ENCODE results near the gene IFITM2.
A peak's percentile ranks its signal among the peaks of the same experiment; 100 is the strongest.

IFITM2 gene

DNA sequence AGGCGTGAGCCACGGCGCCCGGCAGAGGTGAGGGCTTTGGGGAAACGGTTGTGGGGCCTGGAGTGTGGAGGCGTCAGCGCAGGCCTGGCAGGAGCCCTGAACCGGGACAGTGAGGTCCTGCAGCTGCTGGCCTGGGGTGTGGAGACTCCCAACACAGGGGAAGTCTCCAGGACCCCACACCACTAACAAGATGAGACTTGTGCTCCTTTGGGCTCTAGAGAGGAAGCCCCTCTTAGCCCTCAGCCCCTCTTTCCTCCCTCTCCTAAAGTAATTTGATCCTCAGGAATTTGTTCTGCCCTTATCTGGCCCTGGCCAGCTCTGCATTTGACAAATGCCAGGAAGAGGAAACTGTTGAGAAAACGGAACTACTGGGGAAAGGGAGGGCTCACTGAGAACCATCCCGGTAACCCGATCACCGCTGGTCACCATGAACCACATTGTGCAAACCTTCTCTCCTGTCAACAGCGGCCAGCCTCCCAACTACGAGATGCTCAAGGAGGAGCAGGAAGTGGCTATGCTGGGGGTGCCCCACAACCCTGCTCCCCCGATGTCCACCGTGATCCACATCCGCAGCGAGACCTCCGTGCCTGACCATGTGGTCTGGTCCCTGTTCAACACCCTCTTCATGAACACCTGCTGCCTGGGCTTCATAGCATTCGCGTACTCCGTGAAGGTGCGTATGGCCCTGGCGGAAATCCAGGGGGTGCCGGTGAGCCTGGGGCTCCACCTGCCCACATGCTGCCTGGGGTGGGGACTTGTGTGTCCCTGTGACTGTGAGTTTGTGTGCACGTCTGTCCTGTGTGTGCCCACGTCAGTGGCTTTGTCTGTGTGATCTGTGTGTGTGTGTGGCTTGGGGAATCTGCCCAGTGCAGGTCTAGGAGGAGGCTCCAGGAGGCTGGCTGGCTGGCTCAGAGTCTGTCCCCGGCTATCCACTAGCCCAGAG lies at the start of gene IFITM2:
IFITM2 (plus strand) TSS at position 51 of the 943 bp plus-strand sequence; CDS start at position 428, 377 bp downstream.
- DNase-seq = peak; percentile 34

GRCh38 chr11:259413-259812 lies 48.2 kb upstream of the IFITM2 start:
- DNase-seq = no peak

- DNase-seq = no peak
Observed at GRCh38 chr11:261624-262023, 46.0 kb upstream of the IFITM2 start.

GRCh38 chr11:266676-267439 lies 40.8 kb upstream of the IFITM2 start:
- no peak for DNase-seq

GRCh38 chr11:267491-267994 lies 40.1 kb upstream of the IFITM2 start:
- DNase-seq = no peak

DNA sequence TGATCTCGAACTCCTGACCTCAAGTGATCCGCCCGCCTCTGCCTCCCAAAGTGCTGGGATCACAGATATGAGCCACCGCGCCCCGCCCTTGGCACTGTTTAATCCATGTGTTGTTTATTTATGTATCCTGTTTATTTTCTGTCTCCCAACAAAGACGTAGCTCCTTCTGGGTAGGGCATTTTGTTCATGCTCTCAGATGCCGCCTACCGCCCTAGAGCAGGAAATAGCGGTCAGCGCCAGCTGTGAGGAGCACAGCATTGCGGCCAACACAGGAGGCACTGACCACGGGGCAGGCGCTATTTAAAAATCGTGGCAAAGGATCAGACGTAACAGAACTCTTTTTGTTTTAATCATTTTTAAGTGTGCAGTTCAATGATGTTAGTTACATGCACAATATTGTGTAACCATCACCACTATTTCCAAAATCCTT lies 38.9 kb upstream of the IFITM2 start:
- DNase-seq = peak; percentile 74

GRCh38 chr11:269146-269890 lies 38.3 kb upstream of the IFITM2 start:
- peak; percentile 78 for DNase-seq

- no peak for DNase-seq
Observed at GRCh38 chr11:270451-271318, 36.9 kb upstream of the IFITM2 start.

GRCh38 chr11:271319-271715 lies 36.3 kb upstream of the IFITM2 start:
- no peak for DNase-seq

DNA sequence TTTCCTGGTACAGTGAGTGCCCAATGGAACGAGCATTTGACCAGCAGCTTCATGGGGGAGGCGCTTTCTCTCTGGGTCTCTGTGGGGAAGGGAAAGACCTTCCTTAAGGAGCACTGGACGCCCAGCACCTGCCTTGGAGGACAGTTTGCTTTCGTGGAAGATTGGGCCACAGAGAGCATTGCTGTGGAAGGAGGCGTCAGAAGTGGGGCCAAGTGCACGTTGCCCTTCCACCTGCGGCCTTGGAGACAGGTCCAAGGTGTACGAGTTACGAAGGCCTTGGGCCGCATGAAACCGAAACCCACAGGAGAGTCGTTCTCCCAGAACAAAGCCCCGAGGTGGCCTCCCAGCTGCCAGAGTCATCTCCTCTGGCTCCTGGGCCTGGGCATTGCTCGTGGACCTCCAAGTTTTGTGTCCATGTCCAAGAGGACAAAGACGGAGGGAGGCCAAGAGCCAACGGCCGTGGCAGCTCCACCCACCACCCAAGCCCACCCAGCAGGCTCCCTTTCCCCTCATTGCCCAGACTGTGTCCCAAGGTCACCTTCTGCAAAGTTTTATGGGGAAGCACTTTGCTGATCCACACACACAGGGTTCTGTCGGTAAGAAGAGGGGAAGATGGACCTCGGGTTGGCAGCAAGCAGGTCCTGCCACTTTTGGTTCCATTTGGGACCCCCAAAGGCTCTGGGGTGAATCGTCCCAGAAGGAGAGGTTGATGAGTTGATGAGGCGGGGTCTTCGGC lies 35.3 kb upstream of the IFITM2 start:
- no peak for DNase-seq

GRCh38 chr11:272931-273198 lies 34.8 kb upstream of the IFITM2 start:
- no peak for DNase-seq

DNA sequence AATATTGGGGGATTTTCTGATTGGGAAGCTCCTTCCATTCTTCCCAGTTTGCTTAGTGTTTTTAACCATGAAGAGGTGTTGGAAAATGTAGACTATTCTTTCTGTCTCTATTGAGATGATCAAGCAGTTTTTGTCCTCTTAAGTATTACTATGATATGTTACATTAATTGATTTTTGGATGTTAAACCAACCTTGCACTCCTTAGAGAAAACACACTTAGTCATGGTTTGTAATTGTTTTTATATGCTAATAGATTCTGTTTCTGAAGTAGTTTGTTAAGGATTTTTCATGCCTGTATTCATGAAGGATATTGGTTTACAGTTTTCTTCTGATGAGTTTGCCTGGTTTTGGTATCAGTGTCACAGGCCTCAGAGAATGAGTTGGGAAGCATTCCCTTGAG lies 31.4 kb upstream of the IFITM2 start:
- DNase-seq = no peak

GRCh38 chr11:278001-278951 lies 29.3 kb upstream of the IFITM2 start, which contains the start of gene NLRP6:
Gene NLRP6 (plus strand): TSS chr11:278407. CDS start chr11:278570, 163 bp downstream.
- DNase-seq = no peak

DNA sequence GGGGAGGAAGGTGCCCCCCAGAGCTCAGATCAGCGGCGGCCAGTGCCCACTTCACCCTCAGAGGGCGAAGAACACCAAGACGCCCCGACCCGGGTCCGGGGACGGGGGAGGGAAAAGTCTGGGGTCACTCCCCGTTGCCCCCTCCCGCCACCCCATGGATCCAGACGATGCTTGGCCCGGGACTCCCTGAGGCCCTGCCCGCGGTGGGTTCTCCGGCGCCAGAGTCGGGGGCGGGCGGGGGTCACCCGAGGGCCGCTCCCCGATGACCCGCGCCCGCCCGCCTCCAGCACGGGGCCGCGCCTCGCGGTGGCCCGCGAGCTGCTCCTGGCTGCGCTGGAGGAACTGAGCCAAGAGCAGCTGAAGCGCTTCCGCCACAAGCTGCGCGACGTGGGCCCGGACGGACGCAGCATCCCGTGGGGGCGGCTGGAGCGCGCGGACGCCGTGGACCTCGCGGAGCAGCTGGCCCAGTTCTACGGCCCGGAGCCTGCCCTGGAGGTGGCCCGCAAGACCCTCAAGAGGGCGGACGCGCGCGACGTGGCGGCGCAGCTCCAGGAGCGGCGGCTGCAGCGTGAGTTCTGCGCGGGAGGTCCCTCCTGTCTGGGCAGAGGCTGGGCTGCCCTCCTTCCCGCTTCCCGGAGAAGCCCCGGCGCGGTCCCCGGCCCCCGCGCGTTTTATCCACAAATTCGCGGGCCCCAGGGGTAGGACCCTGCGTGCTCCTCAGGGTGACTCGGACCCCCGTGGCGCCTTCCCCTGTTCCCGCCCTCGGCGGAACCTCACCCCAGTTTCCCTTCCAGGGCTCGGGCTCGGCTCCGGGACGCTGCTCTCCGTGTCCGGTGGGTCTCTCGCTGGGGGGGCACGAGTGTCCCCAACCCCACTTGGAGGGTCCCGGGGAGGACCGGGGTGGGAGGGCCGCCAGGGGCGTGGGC lies 28.3 kb upstream of the IFITM2 start:
- no peak for DNase-seq

GRCh38 chr11:279966-280705 lies 27.5 kb upstream of the IFITM2 start:
- DNase-seq = no peak

- no peak for DNase-seq
Observed at GRCh38 chr11:280706-281485, 26.7 kb upstream of the IFITM2 start.

GRCh38 chr11:281486-282161 lies 26.0 kb upstream of the IFITM2 start:
- no peak for DNase-seq
